Natural killer cell (primary cell): ENCODE measurements around the gene DCP2. TPM values are rescaled to one million over a fixed set of nuclear protein-coding genes. Genes with fewer than 3 reads are reported as not detected.
A peak's percentile ranks its signal among the peaks of the same experiment; 100 is the strongest.

ENCODE experiments used
- ATAC-seq, 3 donors: fragments of 150-1000 bp in 2 of 3; fragments of 200-7000 bp in 1 of 3; cut with Tn5 transposase; 1 replicate in 1 of 3; 2 replicates in 2 of 3; pipeline ENCODE4 v1.10.0; 2021; ENCODE audit warnings: mild to moderate bottlenecking in 2 of 3, moderate library complexity in 2 of 3
- DNase-seq, 2 donors: peaks; one replicate each; pipeline versions ENCODE4 v3.0.0 to v3.0.0-alpha.2; 2013 to 2021; ENCODE audit warnings: mixed read lengths in 1 of 2
- H3K27ac ChIP-seq: one replicate; pipeline ENCODE4 v1.5.1; 2013; ENCODE audit warnings: mild to moderate bottlenecking, low read length
- H3K27me3 ChIP-seq: one replicate; pipeline ENCODE4 v1.6.1; 2013; ENCODE audit warnings: low read length; ENCODE audit not compliant: control insufficient read depth, insufficient read depth
- H3K36me3 ChIP-seq: one replicate; pipeline ENCODE4 v1.6.1; 2013; ENCODE audit warnings: low read length; ENCODE audit not compliant: control insufficient read depth, insufficient read depth
- H3K4me1 ChIP-seq: one replicate; pipeline ENCODE4 v1.6.1; 2013; ENCODE audit warnings: low read length; ENCODE audit not compliant: control insufficient read depth, insufficient read depth
- H3K4me3 ChIP-seq: one replicate; pipeline ENCODE4 v1.5.1; 2013; ENCODE audit warnings: low read length
- H3K9me3 ChIP-seq: one replicate; pipeline ENCODE4 v1.6.1; 2013; ENCODE audit warnings: low read length; ENCODE audit not compliant: control insufficient read depth, insufficient read depth
- H3K27ac Mint-ChIP-seq, 2 donors: one replicate each; pipeline ENCODE4 v1.8.0; 2022; ENCODE audit warnings: mild to moderate bottlenecking in 2 of 2, mixed read lengths in 2 of 2, moderate library complexity in 1 of 2
- H3K27me3 Mint-ChIP-seq, 2 donors: one replicate each; pipeline ENCODE4 v1.8.0; 2022; ENCODE audit warnings: low read depth in 2 of 2, mixed read lengths in 2 of 2
- H3K36me3 Mint-ChIP-seq: one replicate; pipeline ENCODE4 v1.8.0; 2022; ENCODE audit warnings: mixed read lengths
- H3K4me1 Mint-ChIP-seq, 2 donors: one replicate each; pipeline ENCODE4 v1.8.0; 2022; ENCODE audit warnings: mixed read lengths in 2 of 2
- H3K4me3 Mint-ChIP-seq: one replicate; pipeline ENCODE4 v1.8.0; 2022; ENCODE audit warnings: mild to moderate bottlenecking, moderate library complexity, mixed read lengths
- H3K9me3 Mint-ChIP-seq, 2 donors: one replicate each; pipeline ENCODE4 v1.8.0; 2022; ENCODE audit warnings: mixed read lengths in 2 of 2
- WGBS: methylation state at CpG from one replicate; pipeline ENCODE4 v1.1.7; 2013; ENCODE audit warnings: missing lambda C conversion rate; ENCODE audit not compliant: insufficient coverage; 5-methylcytosine and 5-hydroxymethylcytosine counted together
- intact Hi-C: fragments of 100-400 bp; cut with micrococcal nuclease; formaldehyde crosslinking; loops from one replicate; pipeline ENCODE4 v1.14.2; 2022
- total RNA-seq, 4 donors: library from RNA; stranded (reverse); fragments of 120-200 nt in 1 of 4; gene quantifications; one replicate each; pipeline versions ENCODE4 v1.2.3 to v1.2.4, GENCODE V29; 2013 to 2022
- TF ChIP-seq, protein P1 (sequence below): fragments of 200-600 bp; IDR thresholded peaks from one replicate; pipeline ENCODE4 v1.8.0; 2022; ENCODE audit warnings: antibody characterized with exemption

The DCP2 gene
- total RNA-seq, 3 donors from 2014 or later (not counting 1 experiment from before 2014, with no cell fraction given), result 69.3 to 82.9 (median 76.7) TPM

GRCh38 chr5:113017881-113018635 is 41.5 kb downstream of the DCP2 start:
- Histone ChIP-seq H3K4me1 (peaks cover 6% of the 10 kb centered on the region), H3K27me3 (no peaks in the 10 kb centered on the region), H3K36me3 (peaks cover 35% of the 10 kb centered on the region), H3K27ac (no peak overlapping the region), H3K9me3 (no peaks in the 10 kb centered on the region), H3K4me3 (no peak overlapping the region)
- peaks cover 29 to 39% of the 10 kb centered on the region in 2 donors for H3K4me1 Mint-ChIP-seq
- H3K27me3 Mint-ChIP-seq, result no peaks in the 10 kb centered on the region
- DNase-seq (no peak), ATAC-seq (no peak)
- TF ChIP-seq, protein P1, sequence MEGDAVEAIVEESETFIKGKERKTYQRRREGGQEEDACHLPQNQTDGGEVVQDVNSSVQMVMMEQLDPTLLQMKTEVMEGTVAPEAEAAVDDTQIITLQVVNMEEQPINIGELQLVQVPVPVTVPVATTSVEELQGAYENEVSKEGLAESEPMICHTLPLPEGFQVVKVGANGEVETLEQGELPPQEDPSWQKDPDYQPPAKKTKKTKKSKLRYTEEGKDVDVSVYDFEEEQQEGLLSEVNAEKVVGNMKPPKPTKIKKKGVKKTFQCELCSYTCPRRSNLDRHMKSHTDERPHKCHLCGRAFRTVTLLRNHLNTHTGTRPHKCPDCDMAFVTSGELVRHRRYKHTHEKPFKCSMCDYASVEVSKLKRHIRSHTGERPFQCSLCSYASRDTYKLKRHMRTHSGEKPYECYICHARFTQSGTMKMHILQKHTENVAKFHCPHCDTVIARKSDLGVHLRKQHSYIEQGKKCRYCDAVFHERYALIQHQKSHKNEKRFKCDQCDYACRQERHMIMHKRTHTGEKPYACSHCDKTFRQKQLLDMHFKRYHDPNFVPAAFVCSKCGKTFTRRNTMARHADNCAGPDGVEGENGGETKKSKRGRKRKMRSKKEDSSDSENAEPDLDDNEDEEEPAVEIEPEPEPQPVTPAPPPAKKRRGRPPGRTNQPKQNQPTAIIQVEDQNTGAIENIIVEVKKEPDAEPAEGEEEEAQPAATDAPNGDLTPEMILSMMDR, result no peak
- H3K27ac Mint-ChIP-seq, result no peak overlapping the region
- WGBS, result 93% methylated on average over 2 of the region's 2 CpGs
- intact Hi-C loops, result no loop called here
- H3K36me3 Mint-ChIP-seq, result peaks cover 30% of the 10 kb centered on the region
- H3K4me3 Mint-ChIP-seq, result no peak overlapping the region
- no peaks in the 10 kb centered on the region for H3K9me3 Mint-ChIP-seq

DNA sequence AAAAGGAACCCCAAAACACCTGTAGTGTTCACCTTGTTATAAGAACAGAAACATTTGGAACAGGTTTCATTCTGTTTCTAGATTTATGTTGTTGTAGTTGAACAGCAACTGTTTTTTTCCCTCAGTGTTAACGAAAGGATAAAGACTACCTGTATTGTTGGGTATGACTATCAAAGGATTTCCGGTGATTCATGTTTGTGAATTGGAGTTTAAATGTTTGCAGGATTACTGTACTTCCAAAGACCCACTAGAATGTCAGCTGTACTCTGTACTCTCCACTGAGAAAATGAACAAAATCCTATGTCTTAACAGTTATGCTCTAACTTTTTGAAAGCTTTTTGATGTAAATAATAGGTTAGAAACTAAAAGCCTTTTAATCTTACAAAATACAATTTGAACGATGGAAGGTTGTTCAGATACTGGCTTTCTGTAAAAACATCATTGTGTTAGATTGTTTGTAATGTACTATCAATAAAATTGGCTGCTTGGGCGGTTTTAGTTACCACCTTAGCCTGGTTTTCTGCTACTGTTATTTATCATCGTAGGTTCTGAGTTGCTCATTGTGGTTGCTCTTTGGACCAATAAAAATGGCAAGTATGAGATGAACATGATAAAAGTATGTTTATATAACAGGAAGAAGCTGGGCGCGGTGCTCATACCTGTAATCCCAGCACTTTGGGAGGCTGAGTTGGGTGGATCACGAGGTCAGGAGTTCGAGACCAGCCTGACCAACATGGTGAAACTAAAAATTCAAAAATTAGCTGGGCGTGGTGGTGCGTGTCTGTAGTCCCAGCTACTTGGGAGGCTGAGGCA is 44.1 kb downstream of the DCP2 start:
- no peak overlapping the region for H3K27ac ChIP-seq
- ATAC-seq, result no peak

DNA sequence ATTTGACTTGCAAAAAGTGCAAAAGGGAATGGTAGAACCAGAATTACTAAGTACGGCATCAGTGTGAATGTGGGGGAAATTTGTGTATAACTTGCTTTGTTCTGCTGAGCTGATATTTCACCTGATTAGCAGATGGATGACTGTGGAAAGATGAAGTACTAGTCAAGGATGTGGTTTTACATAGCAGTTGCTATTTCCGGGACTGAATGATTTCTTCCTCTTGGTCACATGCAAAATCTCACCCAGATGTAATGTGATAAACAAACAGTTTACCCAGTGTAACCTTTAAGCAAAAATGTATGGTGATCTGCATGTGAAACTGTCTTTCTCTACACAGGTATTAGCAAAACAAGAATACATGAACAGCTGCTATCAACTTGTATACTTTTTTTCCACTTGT is 46.1 kb downstream of the DCP2 start:
- Mint-ChIP-seq H3K36me3 (peaks cover 7% of the 10 kb centered on the region), H3K27ac (peak overlapping the region; percentile 91 to 94), H3K27me3 (no peaks in the 10 kb centered on the region), H3K9me3 (no peaks in the 10 kb centered on the region), H3K4me1 (peaks cover 34 to 56% of the 10 kb centered on the region in 2 donors), H3K4me3 (peak overlapping the region; percentile 82)
- Histone ChIP-seq H3K36me3 (peaks cover 21% of the 10 kb centered on the region), H3K9me3 (no peaks in the 10 kb centered on the region), H3K4me1 (peaks cover 6% of the 10 kb centered on the region), H3K4me3 (no peak overlapping the region), H3K27ac (peak overlapping the region; percentile 73), H3K27me3 (no peaks in the 10 kb centered on the region)
- TF ChIP-seq, protein P1, result no peak
- 0% methylated on average over 2 of the region's 2 CpGs for WGBS
- intact Hi-C loops, result loop anchor here (1.0 to 10.0 kb wide), 2 partner anchors 46 to 98 kb away; partner anchors contain the start of genes DCP2 and REEP5
- DNase-seq, result peak in 1 of 2 donors; percentile 81
- ATAC-seq, result peak; percentile 91 to 97 (median 96)

More for the DNA sequence above, 44.1 kb downstream of the DCP2 start:
- H3K9me3 Mint-ChIP-seq, result no peaks in the 10 kb centered on the region
- peak overlapping the region; percentile 60 to 94 for H3K27ac Mint-ChIP-seq
- no peaks in the 10 kb centered on the region for H3K9me3 ChIP-seq
- peaks cover 17% of the 10 kb centered on the region for H3K36me3 ChIP-seq
- DNase-seq, result peak in 1 of 2 donors; percentile 39
- peaks cover 34 to 52% of the 10 kb centered on the region in 2 donors for H3K4me1 Mint-ChIP-seq
- H3K36me3 Mint-ChIP-seq, result peaks cover 6% of the 10 kb centered on the region
- TF ChIP-seq, protein P1, result no peak
- H3K27me3 Mint-ChIP-seq, result no peaks in the 10 kb centered on the region
- H3K4me3 ChIP-seq, result no peak overlapping the region
- H3K4me1 ChIP-seq, result peaks cover 6% of the 10 kb centered on the region
- intact Hi-C loops, result loop anchor here (10.0 kb wide), 1 partner anchor 96 kb away; the partner anchor contains the start of gene REEP5
- H3K4me3 Mint-ChIP-seq, result no peak overlapping the region
- H3K27me3 ChIP-seq, result no peaks in the 10 kb centered on the region
- WGBS, result 87% methylated on average over 10 of the region's 11 CpGs
